Esophagus squamous epithelium (tissue), 4 donors: ENCODE results near the gene TDRD12.
"Not testable (repeated sequence)": the region's sequence is repeated elsewhere in the genome, so short reads cannot be mapped to it uniquely, and the experiment has no call there.

Experiments used
- CTCF ChIP-seq, 6 experiments: fragments of 450-650 bp in 4 of 6; fragments of 200-600 bp in 2 of 6; sonication (generic) in 2 of 6; IDR thresholded peaks; one replicate each; pipeline ENCODE4 v1.5.1; 2016 to 2019; ENCODE audit warnings: antibody characterized with exemption in 6 of 6, mild to moderate bottlenecking in 4 of 6, moderate library complexity in 4 of 6
- POLR2A ChIP-seq, 4 donors: fragments of 450-650 bp; IDR thresholded peaks; one replicate each; pipeline ENCODE4 v1.6.1; 2017; ENCODE audit warnings: antibody characterized with exemption in 4 of 4, mild to moderate bottlenecking in 4 of 4, moderate library complexity in 3 of 4

GRCh38 chr19:32700129-32700528 is 19.4 kb upstream of the TDRD12 start:
- not testable (repeated sequence) for TF ChIP-seq CTCF, POLR2A (IDR thresholded peaks at IDR 0.05)
